Panc1 (cell line): ENCODE data around the gene MEOX2. TPM values are rescaled to one million over a fixed set of nuclear protein-coding genes. Genes with fewer than 3 reads are reported as not detected.

Source experiments
- ATAC-seq: fragments of 200-7000 bp; cut with Tn5 transposase; 2 replicates; pipeline ENCODE4 v1.9.1; 2020; ENCODE audit warnings: mild to moderate bottlenecking, moderate library complexity
- BruUV-seq: library from RNA; stranded (reverse); fragments of 400-500 nt; replicated peaks from 2 replicates; lab custom pipeline; 2021; lab: Mats Ljungman, UMichigan
- CTCF ChIA-PET: fragments of 300-600 bp; sonication (Branson Sonifier 250); formaldehyde crosslinking; loops from one replicate; lab custom pipeline; 2022; ENCODE audit warnings: antibody characterized with exemption; lab: Charles Lee
- POLR2A ChIA-PET: fragments of 300-600 bp; sonication (Branson Sonifier 250); formaldehyde crosslinking; loops from one replicate; lab custom pipeline; 2022; ENCODE audit warnings: antibody characterized with exemption; lab: Charles Lee
- DNase-seq: peaks from one replicate; pipeline ENCODE4 v3.0.0-alpha.2; 2010; ENCODE audit warnings: low read depth, low spot score
- H3K27ac ChIP-seq: 2 replicates; pipeline ENCODE4 v1.5.1; 2011; ENCODE audit warnings: mild to moderate bottlenecking, low read length, inconsistent platforms
- H3K27me3 ChIP-seq: fragments of 200-500 bp; sonication (Bioruptor generic); 2 replicates; pipeline ENCODE4 v1.6.0; 2014; ENCODE audit warnings: low read length, inconsistent platforms; ENCODE audit not compliant: control insufficient read depth, insufficient read depth
- H3K36me3 ChIP-seq: fragments of 200-500 bp; sonication (Bioruptor generic); 2 replicates; pipeline ENCODE4 v1.5.1; 2014; ENCODE audit warnings: inconsistent platforms, mild to moderate bottlenecking, low read length, moderate library complexity; ENCODE audit not compliant: control insufficient read depth, insufficient read depth
- H3K4me1 ChIP-seq: 2 replicates; pipeline ENCODE4 v1.5.1; 2011; ENCODE audit warnings: inconsistent platforms, mild to moderate bottlenecking, low read length, moderate library complexity; ENCODE audit not compliant: control insufficient read depth, insufficient read depth
- H3K4me3 ChIP-seq, 2 experiments: 2 replicates each; pipeline ENCODE4 v1.5.1; 2011 to 2012; ENCODE audit warnings: low read depth in 2 of 2, low read length in 2 of 2, mild to moderate bottlenecking in 2 of 2, inconsistent platforms in 1 of 2, moderate library complexity in 1 of 2
- H3K9me3 ChIP-seq: fragments of 200-500 bp; sonication (Bioruptor generic); 2 replicates; pipeline ENCODE4 v1.5.1; 2014; ENCODE audit warnings: low read depth, mild to moderate bottlenecking, inconsistent platforms, low read length, moderate library complexity; ENCODE audit not compliant: control insufficient read depth, insufficient read depth
- CTCF ChIP-seq: fragments of 450-650 bp; IDR thresholded peaks from 2 replicates; pipeline ENCODE4 v1.5.1; 2017; ENCODE audit warnings: mild to moderate bottlenecking
- POLR2AphosphoS5 ChIP-seq: IDR thresholded peaks from 2 replicates; pipeline ENCODE4 v1.6.1; 2012; ENCODE audit warnings: mild to moderate bottlenecking, low read depth, low read length, moderate library complexity
- REST ChIP-seq, 2 experiments: IDR thresholded peaks; 2 replicates each; pipeline ENCODE4 v1.6.1; 2011 to 2012; ENCODE audit warnings: low read depth in 2 of 2, control low read depth in 1 of 2, low read length in 1 of 2, mild to moderate bottlenecking in 1 of 2, moderate library complexity in 1 of 2; ENCODE audit not compliant: insufficient read depth in 1 of 2
- SIN3A ChIP-seq: IDR thresholded peaks from 2 replicates; pipeline ENCODE4 v1.6.1; 2012; ENCODE audit warnings: low read depth, mild to moderate bottlenecking, low read length, moderate library complexity, borderline replicate concordance; ENCODE audit not compliant: insufficient read depth
- TCF7L2 ChIP-seq: IDR thresholded peaks from 2 replicates; pipeline ENCODE4 v1.6.1; 2011; ENCODE audit warnings: mild to moderate bottlenecking, low read depth, low read length, inconsistent platforms
- in situ Hi-C: cut with HindIII; loops from 2 replicates; pipeline ENCODE4 v1.10.0; 2016; ENCODE audit warnings: low sequenced_read_pairs, low pct_unique_long_range_greater_than_20kb
- intact Hi-C: fragments of 100-400 bp; cut with micrococcal nuclease; formaldehyde crosslinking; loops from one replicate; pipeline ENCODE4 v1.10.0; 2022; ENCODE audit not compliant: unreplicated experiment
- total RNA-seq: library from RNA; stranded (reverse); gene quantifications from one replicate; pipeline ENCODE4 v1.2.1, GENCODE V29; 2021; ENCODE audit not compliant: unreplicated experiment

MEOX2 gene
- total RNA-seq, 1 experiment from 2014 or later = not detected

DNA sequence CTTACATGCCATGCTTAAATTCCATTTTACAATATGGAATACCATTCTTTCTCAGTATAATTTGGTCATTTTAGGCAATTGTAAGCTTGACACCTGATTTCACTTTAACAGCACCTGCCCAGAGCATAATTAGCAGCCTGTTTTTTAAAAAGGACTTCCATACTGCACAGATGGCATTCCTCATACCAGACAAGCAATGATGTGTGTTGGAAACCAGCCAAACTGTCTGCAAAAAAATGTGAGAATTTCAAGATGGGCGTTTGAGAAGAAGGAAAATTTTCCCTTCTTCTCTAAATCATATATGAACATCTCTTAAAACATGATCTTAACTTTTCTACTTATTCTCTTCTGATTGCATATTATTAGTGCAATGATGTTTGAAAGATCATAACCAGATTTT, 84.2 kb downstream of the MEOX2 start:
- intact Hi-C loops (no loop called here), in situ Hi-C loops (no loop called here)
- no TSS peak for BruUV-seq
- Histone ChIP-seq H3K27me3 (no peaks in the 10 kb centered on the region), H3K9me3 (peaks cover 2% of the 10 kb centered on the region; the same call in 1 of the 2 replicates), H3K4me3 (no peak overlapping the region), H3K4me1 (no peaks in the 10 kb centered on the region), H3K27ac (no peak overlapping the region), H3K36me3 (no peaks in the 10 kb centered on the region)
- TF ChIP-seq POLR2AphosphoS5 (no peak), CTCF (no peak), REST (IDR thresholded peaks at IDR 0.05; ENCODE audit: insufficient read depth in 1 of 2, low read depth in 2 of 2, low read length in 1 of 2) (no peak), TCF7L2 (no peak), SIN3A (no peak)
- ATAC-seq = no peak
- ChIA-PET CTCF (no interaction called here), POLR2A (no interaction called here)
- DNase-seq = no peak

- no TSS peak for BruUV-seq
- POLR2A ChIA-PET = no interaction called here
- in situ Hi-C loops = no loop called here
Measured at GRCh38 chr7:15601175-15601574, 85.3 kb downstream of the MEOX2 start.

More at GRCh38 chr7:15601175-15601574, 85.3 kb downstream of the MEOX2 start:
- no peak for TF ChIP-seq REST (IDR thresholded peaks at IDR 0.05; ENCODE audit: insufficient read depth in 1 of 2, low read depth in 2 of 2, low read length in 1 of 2)
- no peak for TF ChIP-seq CTCF
- no peak for TF ChIP-seq SIN3A
- no peak for TF ChIP-seq POLR2AphosphoS5
- TF ChIP-seq TCF7L2 = no peak
- Histone ChIP-seq H3K27ac (no peak overlapping the region), H3K36me3 (no peaks in the 10 kb centered on the region), H3K27me3 (no peaks in the 10 kb centered on the region), H3K4me3 (no peak overlapping the region), H3K9me3 (no peaks in the 10 kb centered on the region; the same call in 1 of the 2 replicates), H3K4me1 (no peaks in the 10 kb centered on the region)
- CTCF ChIA-PET = no interaction called here
- intact Hi-C loops = no loop called here
- no peak for DNase-seq
- no peak for ATAC-seq
